AG04449 (cell line): ENCODE results near the gene ANTXR1.

Experiments used
- CTCF ChIA-PET: fragments of 350-600 bp; formaldehyde crosslinking; extraction: SDS; loops from one replicate; lab custom pipeline; 2021; ENCODE audit warnings: antibody characterized with exemption; lab: Yijun Ruan, JAX
- POLR2A ChIA-PET: fragments of 400-600, 350-600 bp; formaldehyde crosslinking; extraction: SDS; loops from one replicate; lab custom pipeline; 2020; ENCODE audit warnings: antibody characterized with exemption, inconsistent platforms; lab: Yijun Ruan, JAX
- DNase-seq: peaks from one replicate; pipeline ENCODE4 v3.0.0-alpha.2; 2010; ENCODE audit warnings: low read depth, low spot score
- H3K4me3 ChIP-seq: 2 replicates; pipeline ENCODE4 v1.5.1; 2011; ENCODE audit warnings: low read depth, mild to moderate bottlenecking, control low read depth, low read length
- TF ChIP-seq, protein P1 (sequence below): IDR thresholded peaks from one replicate; pipeline ENCODE4 v1.5.1; 2011; ENCODE audit warnings: mild to moderate bottlenecking, moderate library complexity, low read length, control low read depth, inconsistent platforms; ENCODE audit not compliant: insufficient read depth; ENCODE audit errors: missing control alignments

Gene ANTXR1

DNA sequence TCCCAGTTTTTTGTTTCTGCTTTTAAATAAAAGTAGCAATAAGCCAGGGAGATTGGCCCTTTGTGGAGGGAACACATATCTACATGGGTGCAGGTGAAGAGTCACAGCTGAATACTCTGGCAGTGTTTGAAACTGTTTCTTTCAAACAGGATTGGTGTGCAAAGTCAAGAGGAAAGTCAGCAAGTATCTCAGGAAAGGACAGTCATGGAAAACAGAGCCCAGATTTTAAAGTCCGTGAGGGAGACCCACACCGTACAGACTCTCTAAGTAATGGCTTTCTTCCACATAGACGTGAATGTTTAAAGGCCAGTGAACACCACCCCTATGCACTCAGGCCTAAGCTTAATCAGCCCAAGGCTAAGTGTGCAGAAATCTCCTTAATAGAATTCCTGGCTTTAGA lies 278.7 kb downstream of the ANTXR1 start:
- no peak overlapping the region for H3K4me3 ChIP-seq
- TF ChIP-seq, protein P1, sequence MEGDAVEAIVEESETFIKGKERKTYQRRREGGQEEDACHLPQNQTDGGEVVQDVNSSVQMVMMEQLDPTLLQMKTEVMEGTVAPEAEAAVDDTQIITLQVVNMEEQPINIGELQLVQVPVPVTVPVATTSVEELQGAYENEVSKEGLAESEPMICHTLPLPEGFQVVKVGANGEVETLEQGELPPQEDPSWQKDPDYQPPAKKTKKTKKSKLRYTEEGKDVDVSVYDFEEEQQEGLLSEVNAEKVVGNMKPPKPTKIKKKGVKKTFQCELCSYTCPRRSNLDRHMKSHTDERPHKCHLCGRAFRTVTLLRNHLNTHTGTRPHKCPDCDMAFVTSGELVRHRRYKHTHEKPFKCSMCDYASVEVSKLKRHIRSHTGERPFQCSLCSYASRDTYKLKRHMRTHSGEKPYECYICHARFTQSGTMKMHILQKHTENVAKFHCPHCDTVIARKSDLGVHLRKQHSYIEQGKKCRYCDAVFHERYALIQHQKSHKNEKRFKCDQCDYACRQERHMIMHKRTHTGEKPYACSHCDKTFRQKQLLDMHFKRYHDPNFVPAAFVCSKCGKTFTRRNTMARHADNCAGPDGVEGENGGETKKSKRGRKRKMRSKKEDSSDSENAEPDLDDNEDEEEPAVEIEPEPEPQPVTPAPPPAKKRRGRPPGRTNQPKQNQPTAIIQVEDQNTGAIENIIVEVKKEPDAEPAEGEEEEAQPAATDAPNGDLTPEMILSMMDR, result no peak
- ChIA-PET CTCF (interaction anchor here (1.2 to 1.7 kb wide), 3 partner anchors 14 to 16 kb away, joined by 4 to 7 read pairs (median 4); no protein-coding TSS in a partner anchor), POLR2A (no interaction called here)
- no peak for DNase-seq

DNA sequence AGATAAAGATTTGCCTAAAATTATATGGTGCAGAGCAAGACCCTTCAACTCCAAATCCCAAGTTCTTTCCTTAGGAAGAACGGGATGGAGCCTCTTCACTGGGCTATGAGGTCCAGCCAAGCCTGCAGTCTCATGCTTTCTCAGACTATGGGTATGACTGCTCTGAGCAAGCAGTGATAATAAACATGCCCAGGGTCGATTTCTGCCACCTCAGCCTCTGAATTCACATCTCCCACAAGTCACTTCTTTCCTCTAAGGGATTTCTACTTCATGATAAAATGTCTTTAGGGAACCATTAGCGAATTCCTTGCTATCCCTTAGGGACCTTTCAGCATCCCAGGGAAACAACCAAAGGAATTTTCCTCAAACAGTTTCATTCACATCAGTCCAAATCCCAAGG lies 279.3 kb downstream of the ANTXR1 start:
- ChIA-PET CTCF (interaction anchor here (1.2 kb wide), 1 partner anchor 15 kb away, joined by 4 read pairs; no protein-coding TSS in a partner anchor), POLR2A (no interaction called here)
- DNase-seq, result peak; percentile 62

GRCh38 chr2:69296421-69296820 lies 283.4 kb downstream of the ANTXR1 start:
- CTCF ChIA-PET, result no interaction called here
- TF ChIP-seq, protein P1, result no peak
- POLR2A ChIA-PET, result no interaction called here
- DNase-seq, result no peak
- H3K4me3 ChIP-seq, result no peak overlapping the region

More for the DNA sequence above, 279.3 kb downstream of the ANTXR1 start:
- no peak overlapping the region for H3K4me3 ChIP-seq
- TF ChIP-seq, protein P1, result no peak

DNA sequence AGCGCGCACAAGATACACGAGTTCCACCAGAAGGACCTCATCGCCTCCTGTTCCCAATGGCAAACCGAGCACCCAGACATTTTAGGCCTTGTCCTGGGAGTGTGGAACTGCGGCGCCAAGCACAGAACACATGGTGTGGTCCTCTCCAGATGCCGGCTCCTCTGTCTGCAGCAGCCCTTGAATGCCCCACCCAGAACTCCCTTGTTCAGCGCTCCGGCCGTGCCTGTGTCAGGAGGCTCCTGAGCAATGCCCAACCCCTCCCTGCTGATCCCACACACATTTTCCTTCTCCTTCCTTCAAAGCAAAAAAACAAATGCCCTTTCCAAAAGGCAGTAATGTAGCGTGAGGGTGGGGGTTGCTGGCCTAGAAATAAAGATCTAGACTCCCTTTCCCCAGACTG lies 284.2 kb downstream of the ANTXR1 start:
- DNase-seq, result no peak
- ChIA-PET POLR2A (no interaction called here), CTCF (interaction anchor here (2.4 kb wide), 1 partner anchor 10 kb away, joined by 11 read pairs; no protein-coding TSS in a partner anchor)
- no peak overlapping the region for H3K4me3 ChIP-seq
- TF ChIP-seq, protein P1, result no peak

- ChIA-PET POLR2A (no interaction called here), CTCF (interaction anchor here (0.9 to 2.8 kb wide), 7 partner anchors 8 to 355 kb away, joined by 3 to 14 read pairs (median 4); partner anchors contain the start of gene ANTXR1)
- H3K4me3 ChIP-seq, result no peak overlapping the region
- DNase-seq, result peak; percentile 83
- TF ChIP-seq, protein P1, result no peak
Observed at GRCh38 chr2:69298261-69298660, 285.3 kb downstream of the ANTXR1 start.

- no peak overlapping the region for H3K4me3 ChIP-seq
- ChIA-PET CTCF (interaction anchor here (0.9 to 2.8 kb wide), 8 partner anchors 8 to 355 kb away, joined by 3 to 14 read pairs (median 4); partner anchors contain the start of gene ANTXR1), POLR2A (no interaction called here)
- no peak for DNase-seq
- TF ChIP-seq, protein P1, result no peak
Observed at GRCh38 chr2:69298862-69299261, 285.9 kb downstream of the ANTXR1 start.
